ENCODE results near the gene EML5.
A peak's percentile ranks its signal among the peaks of the same experiment; 100 is the strongest.
"Not testable (repeated sequence)": the region's sequence is repeated elsewhere in the genome, so short reads cannot be mapped to it uniquely, and the experiment has no call there.

EML5 gene

GRCh38 chr14:88825078-88825458 is 32.3 kb upstream of the EML5 start:
- Histone ChIP-seq H3K4me3 (ENCODE audit: low read length) (peak overlapping the region; percentile 64), H3K36me3 (ENCODE audit: control insufficient read depth, insufficient read depth, low read length) (no peaks in the 10 kb centered on the region), H3K9me3 (ENCODE audit: control insufficient read depth, low read length) (no peaks in the 10 kb centered on the region), H3K9ac (ENCODE audit: low read length) (peak overlapping the region; percentile 89), H3K27me3 (ENCODE audit: control insufficient read depth, insufficient read depth, low read length) (no peaks in the 10 kb centered on the region), H3K4me1 (ENCODE audit: control insufficient read depth, insufficient read depth, low read length) (peaks cover 5% of the 10 kb centered on the region)

GRCh38 chr14:88824314-88825077 is 31.7 kb upstream of the EML5 start, which contains the start of gene TTC8:
Gene TTC8 (plus strand): TSS chr14:88824651. CDS start chr14:88824708, 57 bp downstream.
- Histone ChIP-seq H3K9ac (ENCODE audit: low read length) (peak within 1 kb of the TSS; percentile 89), H3K27me3 (ENCODE audit: control insufficient read depth, insufficient read depth, low read length) (no peaks in the 10 kb centered on the region), H3K9me3 (ENCODE audit: control insufficient read depth, low read length) (no peaks in the 10 kb centered on the region), H3K4me3 (ENCODE audit: low read length) (peak within 1 kb of the TSS; percentile 64), H3K4me1 (ENCODE audit: control insufficient read depth, insufficient read depth, low read length) (peaks cover 5% of the 10 kb centered on the region), H3K36me3 (ENCODE audit: control insufficient read depth, insufficient read depth, low read length) (no peaks in the 10 kb centered on the region)

- Histone ChIP-seq H3K36me3 (ENCODE audit: control insufficient read depth, insufficient read depth, low read length) (no peaks in the 10 kb centered on the region), H3K4me3 (ENCODE audit: low read length) (peak overlapping the region; percentile 64), H3K4me1 (ENCODE audit: control insufficient read depth, insufficient read depth, low read length) (peaks cover 5% of the 10 kb centered on the region), H3K9ac (ENCODE audit: low read length) (peak overlapping the region; percentile 89), H3K9me3 (ENCODE audit: control insufficient read depth, low read length) (no peaks in the 10 kb centered on the region), H3K27me3 (ENCODE audit: control insufficient read depth, insufficient read depth, low read length) (no peaks in the 10 kb centered on the region)
Measured at GRCh38 chr14:88823968-88824313, 31.2 kb upstream of the EML5 start.

GRCh38 chr14:88821888-88822287 is 29.1 kb upstream of the EML5 start:
- H3K36me3 ChIP-seq (ENCODE audit: control insufficient read depth, insufficient read depth, low read length): no peaks in the 10 kb centered on the region
- H3K27me3 ChIP-seq (ENCODE audit: control insufficient read depth, insufficient read depth, low read length): no peaks in the 10 kb centered on the region
- H3K4me3 ChIP-seq (ENCODE audit: low read length): no peak overlapping the region
- no peaks in the 10 kb centered on the region for H3K9me3 ChIP-seq (ENCODE audit: control insufficient read depth, low read length)
- peaks cover 5% of the 10 kb centered on the region for H3K4me1 ChIP-seq (ENCODE audit: control insufficient read depth, insufficient read depth, low read length)
- no peak overlapping the region for H3K9ac ChIP-seq (ENCODE audit: low read length)

- H3K27me3 ChIP-seq (ENCODE audit: control insufficient read depth, insufficient read depth, low read length): no peaks in the 10 kb centered on the region
- no peaks in the 10 kb centered on the region for H3K9me3 ChIP-seq (ENCODE audit: control insufficient read depth, low read length)
- H3K4me1 ChIP-seq (ENCODE audit: control insufficient read depth, insufficient read depth, low read length): peaks cover 5% of the 10 kb centered on the region
Measured at GRCh38 chr14:88821378-88821777, 28.6 kb upstream of the EML5 start.

GRCh38 chr14:88819674-88820073 is 26.9 kb upstream of the EML5 start:
- not testable (repeated sequence) for H3K4me1 ChIP-seq (ENCODE audit: control insufficient read depth, insufficient read depth, low read length); H3K9me3 ChIP-seq (ENCODE audit: control insufficient read depth, low read length); H3K36me3 ChIP-seq (ENCODE audit: control insufficient read depth, insufficient read depth, low read length); H3K4me3 ChIP-seq (ENCODE audit: low read length); H3K27me3 ChIP-seq (ENCODE audit: control insufficient read depth, insufficient read depth, low read length); H3K9ac ChIP-seq (ENCODE audit: low read length)

More at GRCh38 chr14:88821378-88821777, 28.6 kb upstream of the EML5 start:
- no peak overlapping the region for H3K4me3 ChIP-seq (ENCODE audit: low read length)
- H3K9ac ChIP-seq (ENCODE audit: low read length): no peak overlapping the region
- no peaks in the 10 kb centered on the region for H3K36me3 ChIP-seq (ENCODE audit: control insufficient read depth, insufficient read depth, low read length)

GRCh38 chr14:88818018-88818417 is 25.3 kb upstream of the EML5 start:
- Histone ChIP-seq H3K36me3 (ENCODE audit: control insufficient read depth, insufficient read depth, low read length) (no peaks in the 10 kb centered on the region), H3K9me3 (ENCODE audit: control insufficient read depth, low read length) (no peaks in the 10 kb centered on the region), H3K27me3 (ENCODE audit: control insufficient read depth, insufficient read depth, low read length) (no peaks in the 10 kb centered on the region), H3K9ac (ENCODE audit: low read length) (no peak overlapping the region), H3K4me1 (ENCODE audit: control insufficient read depth, insufficient read depth, low read length) (no peaks in the 10 kb centered on the region), H3K4me3 (ENCODE audit: low read length) (no peak overlapping the region)

GRCh38 chr14:88815980-88816379 is 23.2 kb upstream of the EML5 start:
- Histone ChIP-seq H3K9ac (ENCODE audit: low read length) (no peak overlapping the region), H3K9me3 (ENCODE audit: control insufficient read depth, low read length) (no peaks in the 10 kb centered on the region), H3K4me1 (ENCODE audit: control insufficient read depth, insufficient read depth, low read length) (no peaks in the 10 kb centered on the region)

GRCh38 chr14:88808359-88808758 is 15.6 kb upstream of the EML5 start:
- H3K36me3 ChIP-seq (ENCODE audit: control insufficient read depth, insufficient read depth, low read length): no peaks in the 10 kb centered on the region
- no peaks in the 10 kb centered on the region for H3K4me1 ChIP-seq (ENCODE audit: control insufficient read depth, insufficient read depth, low read length)
- H3K9ac ChIP-seq (ENCODE audit: low read length): no peak overlapping the region
- H3K4me3 ChIP-seq (ENCODE audit: low read length): no peak overlapping the region
- no peaks in the 10 kb centered on the region for H3K27me3 ChIP-seq (ENCODE audit: control insufficient read depth, insufficient read depth, low read length)
- H3K9me3 ChIP-seq (ENCODE audit: control insufficient read depth, low read length): no peaks in the 10 kb centered on the region

More at GRCh38 chr14:88815980-88816379, 23.2 kb upstream of the EML5 start:
- no peaks in the 10 kb centered on the region for H3K36me3 ChIP-seq (ENCODE audit: control insufficient read depth, insufficient read depth, low read length)
- H3K4me3 ChIP-seq (ENCODE audit: low read length): no peak overlapping the region
- H3K27me3 ChIP-seq (ENCODE audit: control insufficient read depth, insufficient read depth, low read length): no peaks in the 10 kb centered on the region

- Histone ChIP-seq H3K9ac (ENCODE audit: low read length) (no peak overlapping the region), H3K27me3 (ENCODE audit: control insufficient read depth, insufficient read depth, low read length) (no peaks in the 10 kb centered on the region), H3K4me1 (ENCODE audit: control insufficient read depth, insufficient read depth, low read length) (no peaks in the 10 kb centered on the region), H3K4me3 (ENCODE audit: low read length) (no peak overlapping the region), H3K36me3 (ENCODE audit: control insufficient read depth, insufficient read depth, low read length) (no peaks in the 10 kb centered on the region), H3K9me3 (ENCODE audit: control insufficient read depth, low read length) (no peaks in the 10 kb centered on the region)
Measured at GRCh38 chr14:88804477-88804876, 11.7 kb upstream of the EML5 start.

- H3K9ac ChIP-seq (ENCODE audit: low read length): no peak overlapping the region
- H3K4me1 ChIP-seq (ENCODE audit: control insufficient read depth, insufficient read depth, low read length): no peaks in the 10 kb centered on the region
- H3K9me3 ChIP-seq (ENCODE audit: control insufficient read depth, low read length): no peaks in the 10 kb centered on the region
- H3K27me3 ChIP-seq (ENCODE audit: control insufficient read depth, insufficient read depth, low read length): no peaks in the 10 kb centered on the region
- no peak overlapping the region for H3K4me3 ChIP-seq (ENCODE audit: low read length)
- no peaks in the 10 kb centered on the region for H3K36me3 ChIP-seq (ENCODE audit: control insufficient read depth, insufficient read depth, low read length)
Measured at GRCh38 chr14:88804035-88804434, 11.3 kb upstream of the EML5 start.

- H3K9me3 ChIP-seq (ENCODE audit: control insufficient read depth, low read length): no peaks in the 10 kb centered on the region
- H3K4me3 ChIP-seq (ENCODE audit: low read length): no peak overlapping the region
- H3K27me3 ChIP-seq (ENCODE audit: control insufficient read depth, insufficient read depth, low read length): no peaks in the 10 kb centered on the region
- no peaks in the 10 kb centered on the region for H3K4me1 ChIP-seq (ENCODE audit: control insufficient read depth, insufficient read depth, low read length)
- no peak overlapping the region for H3K9ac ChIP-seq (ENCODE audit: low read length)
- no peaks in the 10 kb centered on the region for H3K36me3 ChIP-seq (ENCODE audit: control insufficient read depth, insufficient read depth, low read length)
Measured at GRCh38 chr14:88802596-88802995, 9.8 kb upstream of the EML5 start.

GRCh38 chr14:88799522-88799921 is 6.8 kb upstream of the EML5 start:
- H3K4me1 ChIP-seq (ENCODE audit: control insufficient read depth, insufficient read depth, low read length): no peaks in the 10 kb centered on the region
- H3K36me3 ChIP-seq (ENCODE audit: control insufficient read depth, insufficient read depth, low read length): no peaks in the 10 kb centered on the region
- no peak overlapping the region for H3K9ac ChIP-seq (ENCODE audit: low read length)
- H3K4me3 ChIP-seq (ENCODE audit: low read length): no peak overlapping the region
- H3K9me3 ChIP-seq (ENCODE audit: control insufficient read depth, low read length): no peaks in the 10 kb centered on the region
- no peaks in the 10 kb centered on the region for H3K27me3 ChIP-seq (ENCODE audit: control insufficient read depth, insufficient read depth, low read length)

Data from mucosa of stomach (tissue), 1 donor.